HTR-8/SVneo (cell line): Measurements from ENCODE around the gene PPP1R1B.

Source experiments
- DNase-seq: peaks from one replicate; pipeline ENCODE4 v3.0.0; 2011; ENCODE audit warnings: low spot score, mixed read lengths; ENCODE audit not compliant: insufficient read length
- FAIRE-seq: peaks from 2 replicates; lab custom pipeline; 2011; peaks lifted over from hg19 to GRCh38; lab: Jason Lieb, UNC

PPP1R1B gene

DNA sequence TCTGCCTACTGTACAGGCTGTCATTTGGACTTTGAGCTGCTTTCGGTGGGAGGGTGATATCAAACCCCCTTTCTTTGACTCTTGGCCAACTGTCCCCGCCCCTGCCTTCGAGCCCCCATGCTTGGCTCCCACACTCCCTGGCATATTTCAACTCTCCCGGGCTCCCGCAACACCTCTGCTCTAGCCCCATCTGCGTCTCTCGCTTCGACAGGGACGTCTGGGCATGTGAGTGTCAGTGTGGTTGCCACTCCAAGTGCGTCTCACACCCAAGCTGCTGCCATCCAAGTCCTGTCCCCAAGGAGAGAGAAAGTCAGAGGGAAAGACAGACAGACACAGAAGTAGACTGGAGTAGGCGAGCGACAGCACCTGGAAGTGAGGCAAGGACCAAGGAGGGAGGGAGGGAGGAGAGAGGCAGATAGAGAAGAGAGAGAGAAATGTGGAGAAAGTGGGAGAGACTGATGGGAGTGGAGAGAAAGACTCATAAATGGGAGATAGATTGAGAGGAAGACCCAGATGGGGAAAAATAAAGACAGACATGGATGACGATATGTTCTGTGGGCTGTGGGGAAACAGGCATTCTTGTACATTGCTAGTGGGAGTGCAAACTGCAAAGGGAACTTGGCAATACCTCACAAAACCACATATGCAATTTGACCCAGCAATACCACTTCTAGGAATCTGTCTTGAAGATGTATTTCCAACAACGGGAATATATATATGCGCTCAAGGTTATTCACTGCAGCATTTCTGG is 22.0 kb downstream of the PPP1R1B start:
- DNase-seq = no peak
- no peak for FAIRE-seq

DNA sequence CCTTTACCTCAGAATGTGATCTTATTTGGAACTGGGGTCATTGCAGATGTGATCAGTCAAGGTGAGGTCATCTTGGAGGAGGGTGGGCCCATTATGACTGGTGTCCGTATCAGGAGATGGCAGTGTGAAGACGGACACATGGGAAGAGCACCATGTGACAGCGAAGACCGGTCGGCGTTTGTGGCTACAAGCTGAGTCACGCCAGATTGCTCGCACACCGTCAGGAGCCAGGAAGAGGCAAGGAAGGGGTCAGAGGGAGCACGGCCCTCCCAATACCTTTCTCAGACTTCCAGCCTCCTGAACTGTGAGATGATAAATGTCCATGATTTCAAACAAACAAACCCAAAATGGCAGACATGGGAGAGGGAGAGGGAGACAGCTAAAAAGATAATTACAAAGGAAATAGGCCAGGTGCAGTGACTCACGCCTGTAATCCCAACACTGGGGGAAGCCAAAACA is 23.4 kb downstream of the PPP1R1B start:
- DNase-seq (no peak), FAIRE-seq (peak; percentile 20)

DNA sequence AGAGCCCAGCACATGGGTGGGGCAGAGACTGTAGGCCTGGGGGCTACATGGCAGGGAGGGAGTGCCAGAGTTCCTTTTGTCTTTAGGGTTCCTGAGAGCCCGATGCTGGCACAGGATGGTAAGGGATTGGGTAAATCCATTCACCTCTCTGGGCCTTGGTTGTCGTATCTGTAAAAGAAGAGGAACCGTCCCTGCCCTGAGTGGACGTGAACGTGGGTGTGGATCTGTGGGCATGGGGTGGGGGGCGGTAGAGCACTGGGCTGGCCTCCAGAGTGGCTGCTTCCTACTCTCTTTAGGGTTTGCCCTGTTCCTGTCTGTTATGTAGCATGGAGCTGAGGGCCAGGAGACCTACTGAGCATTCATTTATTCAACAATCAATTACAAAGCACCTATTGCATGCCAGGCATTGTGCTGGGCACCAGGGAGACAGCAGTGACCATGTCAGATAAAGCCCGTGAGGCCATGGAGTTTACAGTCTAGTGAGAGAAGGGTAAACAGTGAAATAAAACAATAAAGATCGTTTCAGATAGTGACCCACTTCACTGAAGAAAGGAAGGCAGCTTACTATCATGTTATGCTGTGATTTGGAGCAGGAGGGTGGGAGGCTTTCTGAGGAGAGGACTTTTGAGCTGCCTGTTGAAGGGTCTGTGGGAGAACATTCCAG is 25.3 kb downstream of the PPP1R1B start:
- DNase-seq (no peak), FAIRE-seq (no peak)

DNA sequence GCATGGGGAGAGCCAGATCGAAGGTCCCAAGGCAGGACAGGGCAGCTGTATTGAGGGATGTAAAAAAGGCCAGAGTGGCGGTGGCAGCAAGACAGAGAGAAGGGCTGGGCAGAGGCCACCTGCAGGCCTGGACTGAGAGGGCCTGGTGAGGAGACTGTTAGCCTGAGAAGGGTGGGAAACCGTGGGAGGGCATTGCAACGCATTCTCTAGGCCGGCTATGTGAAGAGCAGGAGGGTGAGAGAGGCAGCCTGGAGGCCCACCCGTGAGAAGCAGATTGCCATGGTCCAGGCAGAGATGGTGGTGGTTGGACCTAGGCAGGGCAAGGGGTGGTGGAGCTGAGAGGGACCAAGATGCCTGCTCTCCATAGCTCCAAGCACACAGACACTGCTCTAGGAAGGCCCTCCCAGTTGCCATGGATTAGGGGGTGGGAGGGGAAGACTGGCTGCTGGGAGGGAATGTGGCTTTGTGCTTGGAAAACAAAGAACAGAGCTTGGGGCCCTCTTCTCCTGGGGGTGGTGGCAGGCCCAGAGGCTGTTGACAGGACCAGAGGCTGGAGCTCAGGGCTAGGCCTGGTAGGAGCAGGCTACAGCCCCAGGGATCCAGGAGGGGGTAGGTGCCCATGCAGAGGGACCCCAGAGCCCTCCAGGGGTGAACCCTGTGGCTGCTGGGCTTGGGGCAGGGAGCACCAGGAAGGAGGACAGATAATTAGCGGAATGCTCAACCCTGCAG is 26.0 kb downstream of the PPP1R1B start:
- no peak for DNase-seq

DNA sequence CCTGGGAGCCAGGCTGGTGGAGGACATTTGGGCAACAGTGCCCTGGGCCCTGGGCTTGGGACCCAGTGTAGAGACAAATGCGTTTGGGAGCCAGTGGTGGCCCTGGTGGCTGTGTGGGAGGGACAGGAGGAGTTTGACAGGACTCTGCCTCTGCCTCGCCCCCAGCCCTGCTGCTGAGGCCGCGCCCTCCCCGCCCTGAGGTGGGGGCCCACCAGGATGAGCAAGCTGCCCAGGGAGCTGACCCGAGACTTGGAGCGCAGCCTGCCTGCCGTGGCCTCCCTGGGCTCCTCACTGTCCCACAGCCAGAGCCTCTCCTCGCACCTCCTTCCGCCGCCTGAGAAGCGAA is 26.5 kb downstream of the PPP1R1B start:
- DNase-seq = no peak
- FAIRE-seq = no peak

More for the DNA sequence above, 26.0 kb downstream of the PPP1R1B start:
- peak; percentile 33 for FAIRE-seq

DNA sequence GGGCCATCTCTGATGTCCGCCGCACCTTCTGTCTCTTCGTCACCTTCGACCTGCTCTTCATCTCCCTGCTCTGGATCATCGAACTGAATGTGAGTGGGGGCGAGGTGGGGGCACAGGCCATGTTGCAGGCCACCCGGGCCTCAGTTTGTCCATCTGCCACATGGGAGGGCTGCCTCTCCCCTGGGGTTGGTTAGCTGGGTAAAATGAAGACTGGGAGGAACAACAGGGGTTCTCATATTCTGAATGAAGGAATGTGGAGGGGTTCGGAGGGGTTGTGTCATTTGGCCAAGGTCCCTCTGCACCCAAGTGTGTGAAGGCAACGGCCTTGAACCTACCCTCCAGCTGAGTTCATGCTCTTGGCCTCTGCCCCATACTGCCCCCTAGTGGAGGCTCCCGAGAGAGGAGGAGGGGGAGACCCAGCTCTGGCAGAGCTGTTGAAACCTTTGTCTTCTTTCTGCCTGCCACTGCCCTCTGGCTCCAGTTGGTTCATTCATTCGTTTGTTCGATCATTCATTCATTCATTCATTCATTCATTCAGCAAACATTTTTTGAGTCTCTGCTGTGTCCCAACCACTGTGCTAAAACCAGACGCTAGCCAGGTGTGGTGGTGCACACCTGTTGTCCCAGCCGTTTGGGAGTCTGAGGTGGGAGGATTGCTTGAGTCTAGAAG is 27.0 kb downstream of the PPP1R1B start:
- peak; percentile 44 for FAIRE-seq
- peak; percentile 79 for DNase-seq

DNA sequence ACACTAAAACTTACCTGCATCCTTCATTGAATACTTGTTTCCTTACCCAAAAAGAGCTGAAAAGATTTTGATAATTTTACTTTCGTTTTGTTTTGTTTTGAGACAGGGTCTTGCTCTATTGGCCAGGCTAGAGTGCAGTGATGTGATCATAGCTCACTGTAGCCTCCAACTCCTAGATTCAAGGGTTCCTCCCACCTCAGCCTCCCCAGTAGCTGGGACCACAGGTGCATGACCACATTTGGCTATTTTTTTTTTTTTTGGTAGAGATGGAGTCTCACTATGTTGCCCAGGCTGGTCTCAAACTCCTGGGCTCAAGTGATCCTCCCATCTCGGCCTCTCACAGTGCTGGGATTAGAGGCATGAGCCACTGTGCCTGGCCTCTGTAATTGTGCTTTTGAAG is 28.4 kb downstream of the PPP1R1B start:
- FAIRE-seq = no peak

DNA sequence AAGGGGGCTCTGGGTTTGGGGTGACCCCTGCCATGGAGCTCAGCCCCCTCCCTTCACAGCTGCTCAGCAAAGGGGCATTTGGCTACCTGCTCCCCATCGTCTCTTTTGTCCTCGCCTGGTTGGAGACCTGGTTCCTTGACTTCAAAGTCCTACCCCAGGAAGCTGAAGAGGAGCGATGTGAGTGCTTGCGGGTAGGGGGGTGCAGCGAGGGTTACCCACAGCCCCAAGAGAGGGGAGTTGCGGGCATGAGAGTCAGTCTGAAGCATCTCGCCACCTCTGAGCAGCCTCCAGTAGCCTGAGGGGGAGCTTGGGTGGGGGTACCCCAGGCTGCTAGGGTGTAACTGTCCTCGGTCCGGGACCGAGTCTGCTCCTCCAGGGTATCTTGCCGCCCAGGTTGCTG is 31.6 kb downstream of the PPP1R1B start:
- no peak for FAIRE-seq
- no peak for DNase-seq

More for the DNA sequence above, 28.4 kb downstream of the PPP1R1B start:
- DNase-seq = no peak

DNA sequence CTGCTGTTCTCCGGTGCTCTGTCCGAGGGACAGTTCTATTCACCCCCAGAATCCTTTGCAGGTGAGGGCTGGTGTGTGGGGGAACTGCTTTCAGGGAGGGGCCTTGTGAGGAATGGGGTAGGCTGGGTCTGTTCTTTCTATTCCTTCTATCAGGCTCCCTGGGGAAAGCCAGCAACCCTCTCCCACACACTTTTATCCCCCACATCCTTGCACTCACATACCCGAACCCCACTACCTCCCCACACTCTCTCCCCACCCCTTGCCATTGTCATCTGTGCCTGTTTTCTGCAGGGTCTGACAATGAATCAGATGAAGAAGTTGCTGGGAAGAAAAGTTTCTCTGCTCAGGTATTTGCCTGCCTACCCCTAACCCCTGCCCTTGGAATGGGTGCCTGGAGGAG is 32.0 kb downstream of the PPP1R1B start:
- DNase-seq (no peak), FAIRE-seq (no peak)

DNA sequence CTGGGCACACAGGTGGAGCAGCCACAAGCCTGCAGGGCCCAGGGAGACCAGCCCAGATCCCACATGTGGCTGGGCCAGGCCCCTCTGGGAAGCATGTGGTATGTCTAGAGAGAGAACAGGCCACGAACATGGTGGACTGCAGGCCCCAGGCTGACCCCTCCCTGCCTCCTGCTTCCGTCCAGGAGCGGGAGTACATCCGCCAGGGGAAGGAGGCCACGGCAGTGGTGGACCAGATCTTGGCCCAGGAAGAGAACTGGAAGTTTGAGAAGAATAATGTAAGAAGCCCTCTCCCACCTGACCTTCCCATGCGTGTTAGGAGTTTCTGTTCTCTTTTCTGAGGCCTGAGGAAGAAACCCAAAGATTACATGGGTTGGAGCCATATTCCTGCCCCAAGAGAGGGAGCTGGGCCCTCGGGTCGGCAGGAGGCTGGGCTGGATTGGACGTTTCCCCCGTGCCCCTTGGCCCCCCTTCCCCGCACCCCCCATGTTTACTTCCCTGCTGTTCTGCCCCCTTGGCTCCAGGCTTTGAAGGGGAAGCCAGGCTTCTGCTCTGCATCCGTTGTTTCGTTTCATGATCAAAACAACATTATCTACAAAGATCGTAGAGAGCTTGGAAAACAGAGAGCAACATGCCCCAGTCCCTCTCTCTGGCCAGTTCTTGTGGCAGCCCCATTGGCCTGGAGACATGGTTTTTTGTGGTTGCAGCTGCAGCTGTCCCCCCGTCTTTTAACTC is 32.7 kb downstream of the PPP1R1B start:
- FAIRE-seq (no peak), DNase-seq (no peak)

DNA sequence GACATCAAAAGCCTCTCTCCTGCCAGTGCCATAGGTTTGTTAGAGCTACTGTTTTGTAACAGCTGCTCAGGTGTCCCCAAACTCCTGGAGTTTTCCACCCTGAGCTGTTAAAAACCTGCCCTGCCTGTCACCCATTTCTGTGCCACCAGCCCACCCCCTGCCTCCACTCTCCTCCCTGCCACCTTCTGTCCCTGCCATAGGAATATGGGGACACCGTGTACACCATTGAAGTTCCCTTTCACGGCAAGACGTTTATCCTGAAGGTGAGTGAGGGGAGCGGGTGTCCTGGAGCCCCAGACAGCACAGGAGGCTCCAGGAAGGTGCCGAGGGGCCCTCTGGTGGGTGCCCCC is 33.2 kb downstream of the PPP1R1B start:
- FAIRE-seq (no peak), DNase-seq (no peak)

DNA sequence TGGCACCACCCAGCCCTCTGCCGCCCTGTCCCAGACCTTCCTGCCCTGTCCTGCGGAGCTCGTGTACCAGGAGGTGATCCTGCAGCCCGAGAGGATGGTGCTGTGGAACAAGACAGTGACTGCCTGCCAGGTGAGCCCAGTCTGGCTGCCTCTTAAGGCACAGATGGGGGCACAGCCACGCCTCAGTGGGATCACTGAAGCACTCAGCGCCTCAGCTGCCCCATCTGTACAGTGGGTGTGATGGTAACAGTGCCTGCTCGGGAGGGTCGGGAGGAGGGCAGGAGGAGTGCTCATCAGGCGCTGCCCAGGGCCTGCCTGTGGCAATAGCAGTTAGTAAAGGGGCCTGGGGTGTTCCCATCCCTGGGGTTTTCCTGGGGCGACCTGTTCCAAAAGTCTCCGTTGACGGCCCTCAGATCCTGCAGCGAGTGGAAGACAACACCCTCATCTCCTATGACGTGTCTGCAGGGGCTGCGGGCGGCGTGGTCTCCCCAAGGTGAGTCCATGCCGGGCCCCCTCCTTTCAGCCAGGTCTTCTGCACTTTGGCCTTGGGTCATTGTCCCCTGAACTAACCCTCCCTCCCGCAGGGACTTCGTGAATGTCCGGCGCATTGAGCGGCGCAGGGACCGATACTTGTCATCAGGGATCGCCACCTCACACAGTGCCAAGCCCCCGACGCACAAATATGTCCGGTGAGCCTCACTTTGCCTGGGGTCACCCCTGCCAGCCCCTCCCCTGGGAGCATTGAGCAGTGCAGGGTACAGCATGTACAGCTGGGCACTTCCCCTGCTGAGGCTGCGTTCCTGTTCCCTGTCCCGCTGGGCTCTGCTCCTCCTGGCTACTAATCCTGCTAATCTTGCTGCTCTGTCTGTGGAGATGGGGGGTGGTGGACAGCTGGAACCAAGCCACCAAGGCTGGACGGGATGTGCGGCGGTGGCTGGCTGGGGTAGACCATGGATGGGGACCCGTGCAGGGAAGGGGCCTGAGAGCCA is 33.9 kb downstream of the PPP1R1B start:
- DNase-seq = no peak
- FAIRE-seq = peak; percentile 52

DNA sequence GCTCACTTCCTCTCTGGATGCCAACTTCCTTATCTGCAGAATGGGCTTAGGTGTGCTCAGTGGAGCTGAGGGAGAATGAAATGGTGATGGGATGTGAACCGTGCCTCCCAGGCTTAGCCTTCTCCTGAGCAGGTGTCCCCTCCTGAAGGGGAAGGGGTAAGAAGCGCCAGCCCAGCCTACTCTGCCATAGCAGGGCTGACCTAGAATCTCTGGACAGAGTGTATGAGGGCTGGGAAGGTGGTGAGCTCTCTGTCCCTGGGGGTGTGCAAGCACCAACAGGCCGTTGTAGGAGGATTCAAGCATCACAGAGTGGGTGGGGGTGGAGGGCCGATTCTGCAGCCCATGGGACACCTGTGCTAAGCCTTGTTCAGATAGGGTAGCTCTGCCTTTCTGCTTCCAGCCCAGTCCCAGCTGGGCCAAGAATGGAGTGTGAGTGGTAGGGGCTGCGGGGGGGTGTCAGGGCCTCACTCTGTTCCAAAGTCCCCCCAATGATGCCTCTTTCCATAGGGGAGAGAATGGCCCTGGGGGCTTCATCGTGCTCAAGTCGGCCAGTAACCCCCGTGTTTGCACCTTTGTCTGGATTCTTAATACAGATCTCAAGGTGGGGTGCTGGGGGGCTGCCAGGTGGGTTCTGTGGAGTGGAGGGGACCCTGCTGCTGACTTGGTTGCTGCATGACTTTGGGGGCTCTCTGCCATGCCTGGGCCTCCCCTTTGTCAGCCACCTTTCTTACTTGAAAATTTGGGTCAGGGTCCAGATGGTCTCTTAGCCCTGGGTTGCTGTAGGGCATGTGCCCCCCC is 35.2 kb downstream of the PPP1R1B start:
- peak; percentile 72 for FAIRE-seq

DNA sequence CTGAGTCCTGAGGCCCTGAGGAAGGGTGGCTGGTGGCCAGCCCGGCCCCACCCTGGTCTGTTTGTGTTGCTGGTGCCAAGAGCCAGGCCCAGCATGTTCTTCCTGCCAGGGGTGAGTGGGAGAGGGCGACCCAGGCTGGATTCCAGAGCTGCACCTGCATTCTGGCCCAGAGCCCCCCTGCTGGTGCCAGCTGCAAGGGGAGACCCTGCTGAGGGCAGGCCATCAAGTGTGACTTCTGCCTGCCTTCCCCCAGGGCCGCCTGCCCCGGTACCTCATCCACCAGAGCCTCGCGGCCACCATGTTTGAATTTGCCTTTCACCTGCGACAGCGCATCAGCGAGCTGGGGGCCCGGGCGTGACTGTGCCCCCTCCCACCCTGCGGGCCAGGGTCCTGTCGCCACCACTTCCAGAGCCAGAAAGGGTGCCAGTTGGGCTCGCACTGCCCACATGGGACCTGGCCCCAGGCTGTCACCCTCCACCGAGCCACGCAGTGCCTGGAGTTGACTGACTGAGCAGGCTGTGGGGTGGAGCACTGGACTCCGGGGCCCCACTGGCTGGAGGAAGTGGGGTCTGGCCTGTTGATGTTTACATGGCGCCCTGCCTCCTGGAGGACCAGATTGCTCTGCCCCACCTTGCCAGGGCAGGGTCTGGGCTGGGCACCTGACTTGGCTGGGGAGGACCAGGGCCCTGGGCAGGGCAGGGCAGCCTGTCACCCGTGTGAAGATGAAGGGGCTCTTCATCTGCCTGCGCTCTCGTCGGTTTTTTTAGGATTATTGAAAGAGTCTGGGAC is 36.0 kb downstream of the PPP1R1B start:
- no peak for FAIRE-seq
- DNase-seq = no peak

More for the DNA sequence above, 35.2 kb downstream of the PPP1R1B start:
- DNase-seq = no peak

DNA sequence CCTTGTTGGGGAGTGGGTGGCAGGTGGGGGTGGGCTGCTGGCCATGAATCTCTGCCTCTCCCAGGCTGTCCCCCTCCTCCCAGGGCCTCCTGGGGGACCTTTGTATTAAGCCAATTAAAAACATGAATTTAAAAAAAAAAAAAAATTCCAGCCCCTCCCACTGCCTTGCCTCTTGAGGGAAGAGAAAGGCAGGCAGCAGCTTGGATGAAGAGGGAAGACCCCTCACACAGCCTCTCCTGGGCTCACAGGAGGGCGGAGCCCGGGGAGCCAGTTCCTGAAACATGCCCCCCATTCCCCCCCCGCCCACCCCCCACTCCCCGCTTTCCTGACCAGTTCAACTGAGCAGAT is 36.6 kb downstream of the PPP1R1B start:
- DNase-seq (no peak), FAIRE-seq (no peak)

DNA sequence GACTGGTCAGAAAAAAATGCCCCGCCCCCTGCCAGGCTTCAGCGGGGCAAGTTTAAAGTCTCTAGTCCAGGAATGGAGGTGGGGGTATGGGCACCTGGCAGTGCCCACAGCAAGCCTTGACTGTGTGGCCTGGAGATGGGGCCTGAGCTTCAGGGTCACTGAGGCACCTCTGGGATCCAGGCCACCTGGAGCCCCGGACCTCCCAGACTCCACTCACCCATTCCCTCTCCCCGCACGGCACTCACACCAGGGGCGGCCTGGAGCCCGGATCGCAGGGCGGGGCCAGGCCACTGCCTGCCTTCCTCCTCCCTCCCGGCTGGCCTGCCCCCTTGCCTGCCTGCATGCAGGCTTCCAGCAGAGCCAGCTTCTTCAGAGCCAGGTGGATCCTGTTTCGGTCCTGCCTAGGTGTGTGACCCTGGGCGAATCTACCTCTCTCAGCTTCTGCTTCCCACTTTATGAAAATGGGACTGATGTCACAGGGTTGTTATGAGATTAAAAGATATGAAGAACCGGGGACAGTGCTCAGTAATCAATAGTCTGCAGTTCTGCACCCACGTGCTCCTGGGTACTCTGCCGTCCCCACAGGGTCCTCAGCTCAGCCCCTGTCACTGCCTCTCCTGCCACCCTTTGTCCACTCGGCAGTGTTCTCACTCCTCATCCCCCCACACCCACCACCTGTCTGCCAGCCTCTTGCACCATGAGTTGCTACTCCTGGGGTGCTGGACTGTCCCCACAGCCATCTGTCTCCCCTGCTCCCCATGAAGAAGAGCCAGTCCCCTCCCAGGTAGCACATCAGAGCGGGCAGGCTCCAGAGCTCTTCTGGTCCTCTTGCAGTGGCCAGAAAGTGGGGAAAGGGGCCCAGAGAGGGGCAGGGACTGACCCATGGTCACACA is 37.2 kb downstream of the PPP1R1B start:
- DNase-seq (no peak), FAIRE-seq (no peak)
